GM18499 (cell line): ENCODE data around the gene SHB.

ENCODE experiments used
- ATAC-seq: cut with Tn5 transposase; IDR thresholded peaks from one replicate; pipeline ENCODE4 v1.9.1; 2021; ENCODE audit warnings: moderate number of reproducible peaks; ENCODE audit not compliant: insufficient read depth, unreplicated experiment

Gene SHB

GRCh38 chr9:37925786-37926736, 143.0 kb downstream of the SHB start:
- no peak for ATAC-seq

DNA sequence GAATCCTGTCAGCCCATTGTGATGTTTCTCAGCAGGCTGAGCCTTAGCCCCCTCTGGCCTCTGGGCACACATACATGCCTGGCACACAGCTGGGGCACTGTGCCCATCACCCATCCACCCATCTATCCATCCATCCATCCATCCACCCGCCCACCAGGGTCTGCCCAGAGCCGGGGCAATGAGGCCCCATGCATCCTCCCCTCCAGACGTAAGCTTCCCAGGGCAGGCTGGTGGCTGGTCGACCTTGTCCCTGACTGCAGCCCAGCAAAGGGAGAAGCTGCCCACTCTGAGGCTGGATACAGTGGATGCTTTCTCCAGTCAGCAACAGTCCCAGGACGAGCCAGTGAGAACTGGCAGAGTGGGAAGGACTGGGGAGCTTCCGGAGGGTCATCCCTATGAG, 144.0 kb downstream of the SHB start:
- ATAC-seq = no peak

DNA sequence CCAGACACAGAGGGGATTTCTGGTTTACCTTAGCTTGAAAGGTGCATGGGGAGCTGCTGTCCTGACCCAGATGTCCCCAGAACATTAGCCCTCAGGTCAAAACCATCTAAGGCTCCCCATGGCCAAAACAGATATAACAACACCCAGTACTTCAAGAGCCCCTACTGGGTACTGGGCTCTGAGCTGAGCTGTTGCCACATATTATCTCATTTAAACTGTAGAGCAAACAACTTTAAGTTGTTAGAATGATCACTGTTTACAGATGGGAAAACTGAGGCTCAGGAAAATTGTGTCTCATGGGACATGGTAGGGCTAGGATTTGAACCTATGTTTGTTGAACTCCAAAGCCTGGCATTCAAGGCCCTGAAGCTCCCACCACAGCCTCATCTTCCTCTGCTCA, 144.5 kb downstream of the SHB start:
- no peak for ATAC-seq

GRCh38 chr9:37923796-37924427, 145.1 kb downstream of the SHB start:
- no peak for ATAC-seq

DNA sequence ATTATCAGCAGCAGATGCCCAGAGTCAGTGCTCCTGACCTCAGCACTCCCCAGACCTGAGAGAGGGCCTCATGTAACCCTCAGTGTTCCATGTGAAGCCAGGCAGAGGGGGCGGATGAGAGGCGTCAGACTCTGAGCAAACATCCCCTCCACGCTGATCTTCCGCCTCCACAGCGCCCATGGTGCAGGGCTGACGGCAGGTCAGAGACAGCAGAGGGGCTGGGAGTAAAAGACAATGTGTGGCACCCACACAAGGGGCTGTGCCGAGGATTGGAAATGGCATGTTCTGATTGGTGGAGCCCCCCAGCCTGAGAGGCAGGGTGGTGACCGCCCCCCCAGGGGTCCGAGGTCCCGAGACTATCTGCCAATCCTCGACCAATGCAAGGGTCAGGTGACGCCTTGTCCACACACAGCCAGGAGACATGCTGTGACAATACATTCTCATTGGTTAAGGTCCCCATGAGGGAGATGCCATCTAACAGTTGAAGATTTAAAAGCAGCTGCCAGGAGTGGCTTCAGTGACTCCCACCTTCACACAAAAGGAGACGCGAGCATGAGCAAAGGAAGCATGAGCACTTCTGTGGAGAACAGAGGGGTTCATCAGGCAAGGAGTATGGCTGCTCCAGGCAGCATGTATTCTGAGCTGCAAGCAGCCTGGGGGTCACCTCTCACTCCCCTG, 145.8 kb downstream of the SHB start:
- no peak for ATAC-seq

GRCh38 chr9:37922363-37923117, 146.5 kb downstream of the SHB start:
- ATAC-seq = no peak

DNA sequence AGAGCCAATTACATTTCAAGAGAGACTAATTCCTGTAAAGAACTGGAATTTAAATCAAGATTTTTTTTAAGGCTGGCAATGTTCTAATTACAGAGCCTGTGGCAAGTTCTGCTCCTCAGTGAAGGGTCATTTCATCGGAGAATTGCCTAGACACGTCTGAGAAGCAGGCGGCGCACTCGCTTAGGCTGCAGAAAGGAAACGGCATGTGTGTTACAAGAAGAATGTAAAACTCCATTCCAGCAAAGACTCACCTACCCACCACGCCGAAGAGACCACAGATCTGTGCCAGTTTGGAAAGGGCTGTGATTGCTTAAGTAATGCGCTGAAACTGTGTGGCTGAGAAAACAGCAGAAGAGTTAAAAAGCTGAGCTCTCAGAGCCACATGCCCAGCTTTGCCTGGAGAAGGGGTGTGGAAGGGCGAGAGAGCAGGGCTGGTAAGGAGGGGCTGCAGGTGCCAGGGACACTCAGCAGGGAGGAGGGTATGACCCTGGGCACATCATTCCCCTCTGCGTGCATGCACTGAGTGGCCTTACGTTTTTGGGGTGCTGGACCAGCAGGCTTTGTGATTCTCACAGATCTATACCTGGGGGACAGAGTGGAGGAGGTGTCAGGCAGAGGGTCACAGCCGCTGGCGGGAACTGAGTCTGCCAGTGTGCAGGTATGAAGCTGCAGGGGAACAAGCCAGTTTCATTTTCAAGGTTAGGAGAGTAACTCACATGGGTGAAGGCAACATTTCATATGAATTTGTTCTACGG, 147.3 kb downstream of the SHB start:
- ATAC-seq = no peak

DNA sequence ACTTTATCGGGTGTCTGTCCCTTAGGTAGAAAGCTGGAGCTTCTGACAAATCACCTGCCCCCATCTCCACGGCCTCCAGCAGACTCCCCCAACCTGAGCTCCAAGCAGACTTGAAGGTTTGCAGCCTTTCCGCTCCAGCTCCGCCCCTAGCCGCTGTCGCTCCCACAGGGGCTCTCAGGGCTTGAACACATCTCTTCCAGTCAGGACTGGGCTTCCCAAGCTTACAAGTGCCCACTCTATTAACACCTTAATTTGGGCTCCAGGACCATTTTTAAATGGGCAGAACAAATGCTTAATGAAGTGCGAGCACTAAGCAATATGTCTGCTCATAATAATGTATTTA, 147.9 kb downstream of the SHB start:
- no peak for ATAC-seq

- ATAC-seq = no peak
These were observed 148.4 kb downstream of the SHB start for GRCh38 chr9:37920471-37921167.

- ATAC-seq = no peak
These were observed 149.1 kb downstream of the SHB start for GRCh38 chr9:37919956-37920335.

DNA sequence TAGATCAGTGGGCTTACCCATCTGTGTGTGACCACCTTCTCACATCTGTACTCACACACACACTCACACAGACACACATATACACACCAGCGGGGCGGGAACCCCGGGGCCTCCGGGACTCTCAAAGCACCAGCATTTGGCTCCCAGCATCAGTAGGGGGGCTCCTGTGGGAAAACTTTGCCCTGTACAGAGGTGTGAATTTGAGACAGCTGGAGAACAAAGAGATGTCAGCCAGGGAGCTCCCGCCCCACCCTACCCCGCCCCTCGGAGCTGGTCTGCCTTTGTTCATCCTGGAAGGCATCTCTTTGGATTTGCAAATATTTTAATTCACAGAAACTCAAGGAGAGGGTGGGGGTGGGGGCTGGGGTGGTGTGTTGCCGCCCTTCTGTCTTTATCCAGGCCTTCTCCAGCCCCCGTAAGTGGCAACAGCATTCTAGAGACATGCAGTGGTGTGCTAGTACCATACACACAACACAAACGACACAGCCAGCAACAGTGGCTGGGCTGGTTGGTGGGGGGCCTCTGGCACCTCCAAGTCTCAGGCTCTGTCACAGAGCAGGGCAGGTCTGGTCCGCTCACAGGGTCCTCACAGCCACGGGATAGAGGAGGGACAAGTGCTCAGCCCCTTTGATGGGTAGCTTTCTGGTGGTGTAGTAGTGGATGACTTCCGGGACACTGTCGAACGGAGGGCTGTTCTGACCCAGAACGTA, 149.6 kb downstream of the SHB start:
- ATAC-seq = no peak

DNA sequence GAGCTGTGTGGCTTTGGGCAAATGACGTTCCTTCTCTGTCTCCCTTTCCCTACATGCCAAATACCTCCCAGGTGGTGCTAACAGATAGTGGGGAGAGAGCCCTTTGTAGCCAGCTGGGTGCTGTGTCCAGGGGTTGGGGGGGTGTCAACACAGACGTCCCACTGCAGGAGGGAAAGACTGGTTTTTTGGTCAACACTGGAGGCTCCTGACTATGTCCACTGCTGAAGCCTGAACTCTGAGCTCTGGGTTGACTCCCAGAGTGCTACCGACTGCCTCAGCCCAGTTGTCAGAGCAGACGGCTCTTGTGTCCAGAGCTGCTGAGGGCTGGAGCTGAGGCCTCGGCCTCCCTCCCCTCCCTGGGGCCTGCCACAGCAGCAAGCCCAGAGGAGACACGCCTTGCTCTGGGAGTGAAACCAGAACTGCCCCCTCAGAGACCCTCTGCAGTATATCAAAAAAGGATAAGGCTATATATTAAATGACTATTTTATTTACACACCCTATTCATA, 150.3 kb downstream of the SHB start:
- no peak for ATAC-seq

DNA sequence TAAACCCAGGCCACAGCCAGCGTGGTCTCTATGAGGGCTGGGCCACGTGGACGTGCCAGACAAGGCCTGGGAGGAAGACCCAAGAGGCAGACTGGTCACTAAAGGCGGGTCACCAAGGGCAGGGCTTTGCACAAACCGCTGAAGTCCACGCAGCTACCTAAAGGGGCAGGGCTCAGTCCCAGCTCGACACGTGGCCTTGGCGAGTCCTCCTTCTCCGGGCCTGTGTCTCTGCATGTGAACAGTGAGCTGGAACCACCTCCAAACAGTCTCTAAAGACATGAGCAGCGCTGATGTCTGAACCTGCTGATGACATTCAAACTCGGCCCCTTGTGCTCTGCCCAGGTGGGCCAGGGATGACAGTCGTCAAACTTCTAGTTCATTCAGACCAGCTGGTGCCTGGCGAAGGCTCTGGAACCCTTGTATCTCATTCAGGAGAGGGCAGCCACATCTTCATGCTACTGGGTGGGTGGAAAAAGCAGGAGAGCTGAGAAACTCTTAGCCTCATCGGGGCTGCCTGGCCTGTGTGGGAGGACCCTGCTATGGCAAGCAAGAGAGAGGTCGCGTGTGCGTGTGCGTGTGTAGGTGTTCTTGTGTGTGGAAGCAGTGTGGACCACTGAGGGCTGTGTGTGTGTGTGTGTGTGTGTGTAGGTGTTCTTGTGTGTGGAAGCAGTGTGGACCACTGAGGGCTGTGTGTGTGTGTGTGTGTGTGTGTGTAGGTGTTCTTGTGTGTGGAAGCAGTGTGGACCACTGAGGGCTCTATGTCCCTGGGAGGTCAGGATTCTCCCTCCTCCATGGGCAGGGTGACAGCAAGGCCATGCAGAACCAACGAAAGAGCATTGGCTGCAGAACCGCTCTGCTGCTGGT, 151.0 kb downstream of the SHB start:
- no peak for ATAC-seq

DNA sequence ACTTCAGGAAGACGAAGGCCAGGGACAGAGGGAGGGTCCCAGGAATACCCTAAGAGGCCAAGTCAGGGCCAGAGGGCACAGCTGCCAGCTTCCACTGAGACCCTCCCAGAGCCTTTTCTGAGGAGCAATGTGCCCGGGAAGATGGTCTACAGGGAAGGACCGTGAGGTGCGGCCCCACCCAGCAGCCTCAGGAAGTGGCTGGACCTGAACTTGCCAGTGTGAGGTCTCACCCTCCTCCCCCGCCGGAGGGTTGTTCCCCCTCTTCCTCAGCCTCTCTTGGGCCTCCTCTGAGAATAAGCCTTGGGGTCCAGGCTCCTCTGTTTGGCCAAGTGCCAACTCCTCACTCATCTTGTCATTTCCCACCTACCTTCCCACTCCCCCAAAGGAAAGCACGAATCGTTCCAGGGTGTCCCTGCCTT, 151.7 kb downstream of the SHB start:
- ATAC-seq = no peak

DNA sequence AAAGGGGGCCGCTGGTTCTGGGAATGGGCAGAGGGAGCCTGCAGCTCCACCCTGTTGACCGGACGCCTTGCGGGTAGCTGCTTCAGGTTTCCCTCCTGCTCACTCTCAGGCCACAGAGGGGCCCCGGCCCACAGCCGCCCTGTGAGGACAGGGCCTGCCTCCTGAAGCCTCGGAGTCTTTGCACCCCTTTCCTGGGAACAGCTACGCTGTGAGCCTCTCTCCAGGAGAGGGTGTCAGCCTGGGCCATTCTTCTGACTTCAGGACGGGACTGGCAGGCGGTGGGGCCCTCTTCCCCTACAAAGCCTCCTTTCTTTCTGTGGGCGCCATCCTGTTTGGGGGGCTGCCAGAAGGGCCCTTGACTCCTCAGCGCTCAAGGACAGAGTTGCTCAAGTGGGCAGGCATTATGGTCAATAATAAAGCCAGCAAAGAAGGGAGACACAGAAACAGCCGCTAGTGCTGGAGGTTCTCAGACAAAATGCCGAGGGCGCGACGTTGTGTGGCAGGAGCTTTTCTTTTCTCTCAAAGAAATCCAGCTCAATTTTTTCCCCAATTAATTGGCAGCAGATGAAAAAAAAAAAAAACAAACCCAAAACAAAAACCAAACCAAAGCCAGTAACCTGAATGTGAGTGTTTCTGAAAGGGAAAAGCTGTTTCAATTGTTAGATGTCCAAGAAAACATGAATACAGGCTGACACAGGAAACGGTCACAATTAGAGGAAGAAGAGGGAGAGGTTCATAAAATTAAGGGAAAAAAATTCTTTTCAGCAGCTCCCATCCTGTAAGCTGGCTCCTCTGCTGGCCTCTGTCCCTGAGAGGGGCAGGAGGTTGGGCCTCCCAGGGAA, 152.3 kb downstream of the SHB start:
- no peak for ATAC-seq

DNA sequence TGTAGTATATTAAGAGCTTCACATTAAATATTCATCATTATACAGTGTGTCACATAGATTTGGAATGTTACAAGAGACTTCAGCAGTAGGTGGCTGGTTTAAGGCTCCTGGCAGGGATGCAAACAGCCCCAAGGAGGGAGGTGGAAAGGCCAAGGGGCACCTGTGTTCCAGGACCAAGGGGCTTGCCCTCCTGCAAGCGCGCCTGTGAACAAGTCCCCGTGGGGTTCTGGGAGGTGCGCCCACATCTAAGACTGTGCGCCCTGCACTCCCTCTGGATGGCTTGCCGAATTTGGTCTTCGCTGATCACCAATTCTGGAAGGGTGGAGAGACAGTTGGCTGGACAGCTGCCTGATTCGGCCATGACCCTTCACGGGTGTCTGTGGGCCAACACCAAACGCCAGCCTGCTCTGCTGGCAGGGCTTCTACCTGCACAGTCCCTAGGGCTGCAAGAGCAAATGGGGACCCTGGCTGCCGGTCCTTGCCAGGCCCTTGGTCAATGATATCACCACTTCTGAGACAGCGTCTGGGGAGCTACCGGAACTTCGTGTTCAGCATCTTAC, 153.0 kb downstream of the SHB start:
- ATAC-seq = no peak
